GM12878 (cell line): Measurements from ENCODE around the gene APOA4. TPM values are rescaled to one million over a fixed set of nuclear protein-coding genes. Genes with fewer than 3 reads are reported as not detected.

ENCODE experiments used
- ATAC-seq: fragments of 200-7000 bp; cut with Tn5 transposase; 3 replicates; pipeline ENCODE4 v1.9.1; 2020; ENCODE audit warnings: mild to moderate bottlenecking, moderate library complexity
- BruUV-seq: library from RNA; stranded (reverse); fragments of 400-500 nt; replicated peaks from 2 replicates; lab custom pipeline; 2021; lab: Mats Ljungman, UMichigan
- CTCF ChIA-PET: fragments of 300-600 bp; sonication (Branson Sonifier 250); formaldehyde crosslinking; extraction: SDS; loops from one replicate; lab custom pipeline; 2021; ENCODE audit warnings: inconsistent platforms; lab: Yijun Ruan, JAX
- POLR2A ChIA-PET: fragments of 350-600 bp; formaldehyde crosslinking; extraction: SDS; loops from one replicate; lab custom pipeline; 2021; ENCODE audit warnings: inconsistent platforms; lab: Charles Lee
- RAD21 ChIA-PET: fragments of 300-600 bp; sonication (Branson Sonifier 250); formaldehyde crosslinking; loops from one replicate; lab custom pipeline; 2023; ENCODE audit warnings: antibody characterized with exemption; ENCODE audit not compliant: unreplicated experiment; lab: Charles Lee
- SMC1A ChIA-PET: fragments of 300-600 bp; sonication (Branson Sonifier 250); formaldehyde crosslinking; loops from one replicate; lab custom pipeline; 2023; ENCODE audit not compliant: unreplicated experiment, uncharacterized antibody; lab: Charles Lee
- DNase-seq: peaks from one replicate; pipeline ENCODE4 v3.0.0-alpha.2; 2011; ENCODE audit warnings: low read depth, low spot score
- FAIRE-seq: peaks from 3 replicates; lab custom pipeline; 2011; peaks lifted over from hg19 to GRCh38; lab: Jason Lieb, UNC
- H2AFZ ChIP-seq: 2 replicates; pipeline ENCODE4 v1.6.0; 2011; ENCODE audit warnings: low read depth, low read length, control low read depth; ENCODE audit not compliant: control insufficient read depth
- H3K27ac ChIP-seq: 2 replicates; pipeline ENCODE4 v1.5.1; 2011; ENCODE audit warnings: control low read depth; ENCODE audit not compliant: control insufficient read depth, insufficient read depth
- H3K27me3 ChIP-seq, 2 experiments: replicated peaks in 1 of 2; 2 replicates each; pipeline versions ENCODE4 v1.6.0 to v1.6.1; 2011; ENCODE audit warnings: low read length in 1 of 2; ENCODE audit not compliant: control insufficient read depth in 2 of 2, insufficient read depth in 2 of 2
- H3K36me3 ChIP-seq, 2 experiments: 2 replicates each; pipeline ENCODE4 v1.5.1; 2011; ENCODE audit warnings: low read length in 1 of 2; ENCODE audit not compliant: control insufficient read depth in 2 of 2, insufficient read depth in 2 of 2
- H3K4me1 ChIP-seq: 2 replicates; pipeline ENCODE4 v1.6.1; 2011; ENCODE audit warnings: mild to moderate bottlenecking, low read length, moderate library complexity, mixed read lengths; ENCODE audit not compliant: control insufficient read depth, insufficient read depth
- H3K4me2 ChIP-seq: 2 replicates; pipeline ENCODE4 v1.6.0; 2011; ENCODE audit warnings: control low read depth; ENCODE audit not compliant: control insufficient read depth, insufficient read depth
- H3K4me3 ChIP-seq: fragments of 200-600 bp; sonication (generic); 2 replicates; pipeline ENCODE4 v1.5.1; 2016
- H3K79me2 ChIP-seq: 2 replicates; pipeline ENCODE4 v1.6.0; 2011; ENCODE audit warnings: low read length; ENCODE audit not compliant: control insufficient read depth, insufficient read depth
- H3K9ac ChIP-seq: 2 replicates; pipeline ENCODE4 v1.8.0; 2011; ENCODE audit warnings: low read length, control low read depth, mixed read lengths; ENCODE audit not compliant: control insufficient read depth, insufficient read depth
- H3K9me3 ChIP-seq: replicated peaks from 3 replicates; pipeline ENCODE4 v1.5.1; 2011; ENCODE audit warnings: mild to moderate bottlenecking, low read length; ENCODE audit not compliant: control insufficient read depth, insufficient read depth
- H4K20me1 ChIP-seq: 2 replicates; pipeline ENCODE4 v1.6.0; 2011; ENCODE audit not compliant: control insufficient read depth, insufficient read depth
- ATF2 ChIP-seq: IDR thresholded peaks from 2 replicates; pipeline ENCODE4 v1.6.1; 2012; ENCODE audit warnings: low read length, inconsistent platforms
- CBX5 ChIP-seq: sonication (generic); IDR thresholded peaks from 2 replicates; pipeline ENCODE4 v1.6.1; 2016; ENCODE audit warnings: low read depth, moderate library complexity, mild to moderate bottlenecking, inconsistent platforms
- CHD4 ChIP-seq: fragments of 200-600 bp; sonication (generic); IDR thresholded peaks from 2 replicates; pipeline ENCODE4 v1.6.1; 2016; ENCODE audit warnings: mild to moderate bottlenecking
- CREB1 ChIP-seq: IDR thresholded peaks from 2 replicates; pipeline ENCODE4 v1.6.1; 2012; ENCODE audit warnings: low read depth, mild to moderate bottlenecking, inconsistent platforms
- FOXK2 ChIP-seq: fragments of 450-650 bp; IDR thresholded peaks from 2 replicates; pipeline ENCODE4 v1.6.1; 2017; ENCODE audit warnings: mild to moderate bottlenecking, moderate library complexity
- IRF4 ChIP-seq: IDR thresholded peaks from 2 replicates; pipeline ENCODE4 v1.6.1; 2011; ENCODE audit warnings: low read depth, low read length
- KLF5 ChIP-seq: fragments of 450-650 bp; IDR thresholded peaks from 2 replicates; pipeline ENCODE4 v1.6.1; 2014; ENCODE audit warnings: mild to moderate bottlenecking; ENCODE audit not compliant: partially characterized antibody
- PAX8 ChIP-seq: fragments of 450-650 bp; IDR thresholded peaks from 2 replicates; pipeline ENCODE4 v1.6.1; 2017; ENCODE audit warnings: mild to moderate bottlenecking, moderate library complexity
- PKNOX1 ChIP-seq: fragments of 450-650 bp; IDR thresholded peaks from 2 replicates; pipeline ENCODE4 v1.6.1; 2016; ENCODE audit warnings: mild to moderate bottlenecking
- POLR2AphosphoS5 ChIP-seq: IDR thresholded peaks from 2 replicates; pipeline ENCODE4 v1.6.1; 2011; ENCODE audit warnings: mild to moderate bottlenecking, low read length, inconsistent platforms
- SMAD1 ChIP-seq: fragments of 450-650 bp; IDR thresholded peaks from 2 replicates; pipeline ENCODE4 v1.6.1; 2018; ENCODE audit warnings: mild to moderate bottlenecking, low read depth; ENCODE audit not compliant: partially characterized antibody
- STAT1 ChIP-seq: fragments of 450-650 bp; conservative IDR thresholded peaks from 2 replicates; pipeline ENCODE4 v1.6.1; 2014; ENCODE audit warnings: antibody characterized with exemption, mild to moderate bottlenecking
- TBL1XR1 ChIP-seq: IDR thresholded peaks from 2 replicates; pipeline ENCODE4 v1.6.1; 2012; ENCODE audit warnings: low read depth, low read length, improper control_type of control experiment
- ZBTB11 ChIP-seq: fragments of 450-650 bp; formaldehyde crosslinking; IDR thresholded peaks from 2 replicates; pipeline ENCODE4 v1.5.0; 2022; ENCODE audit warnings: mild to moderate bottlenecking, missing genetic modification characterization
- ZNF24 ChIP-seq: fragments of 450-650 bp; IDR thresholded peaks from 2 replicates; pipeline ENCODE4 v1.6.1; 2017; ENCODE audit warnings: antibody characterized with exemption, mild to moderate bottlenecking
- WGBS: methylation state at CpG from one replicate; pipeline ENCODE4 v1.1.6; 2016; ENCODE audit warnings: low lambda C conversion rate; ENCODE audit not compliant: insufficient replicate concordance, insufficient coverage; ENCODE audit errors: missing lambda C conversion rate; 5-methylcytosine and 5-hydroxymethylcytosine counted together
- in situ Hi-C: fragments of 300-500 bp; cut with MboI; formaldehyde crosslinking; loops from 9 replicates; pipeline ENCODE4 v1.14.3; 2018; ENCODE audit warnings: mixed read lengths
- intact Hi-C: fragments of 100-400 bp; cut with micrococcal nuclease; formaldehyde crosslinking; loops from one replicate; pipeline ENCODE4 v1.14.2; 2022; ENCODE audit not compliant: unreplicated experiment
- polyA plus RNA-seq, 11 experiments: library from polyadenylated mRNA; depleted of rRNA in 4 of 11; unstranded in 6 of 11; stranded (reverse) in 5 of 11; fragments of >200 nt; fragmentation: Nextera tagmentation in 4 of 11; fragmentation: Illumina TruSeq in 1 of 11; extraction: Ambion mirVana in 4 of 11; extraction: Trizol in 1 of 11; gene quantifications; 1 replicate in 1 of 11; 2 replicates in 10 of 11; pipeline versions ENCODE4 v1.2.1 to v1.2.3, GENCODE V29; 2011 to 2016; ENCODE audit warnings: inconsistent platforms in 2 of 11, missing spikeins in 2 of 11, low read depth in 1 of 11
- total RNA-seq, 4 experiments: library from RNA; depleted of rRNA in 3 of 4; stranded (reverse); fragments of >200 nt in 3 of 4; fragmentation: Illumina TruSeq in 1 of 4; extraction: Trizol in 1 of 4; gene quantifications; 2 replicates each; pipeline versions ENCODE4 v1.2.1 to v1.2.3, GENCODE V29; 2013 to 2021

Gene APOA4
- total and polyA plus RNA-seq, 10 of the 15 experiments (the other 5 are each of a cell fraction or from before 2014, with no cell fraction given): not detected

- FAIRE-seq: no peak
- intact Hi-C loops: loop anchor here (5.0 kb wide), 1 partner anchor 389 kb away; no protein-coding TSS in a partner anchor
- CTCF ChIA-PET: interaction anchor here (7.3 kb wide), 1 partner anchor 47 kb away, joined by 183 read pairs; the partner anchor contains the start of genes APOA5 and ZPR1
Observed at GRCh38 chr11:116838321-116839084, 15.4 kb upstream of the APOA4 start.

More at GRCh38 chr11:116838321-116839084, 15.4 kb upstream of the APOA4 start:
- Histone ChIP-seq H3K4me2 (no peak overlapping the region), H4K20me1 (no peaks in the 10 kb centered on the region), H3K27me3 (no peaks in the 10 kb centered on the region), H3K36me3 (no peaks in the 10 kb centered on the region), H2AFZ (no peak overlapping the region), H3K27ac (no peak overlapping the region), H3K9me3 (no peaks in the 10 kb centered on the region), H3K4me3 (no peak overlapping the region), H3K79me2 (no peaks in the 10 kb centered on the region), H3K4me1 (peaks cover 8% of the 10 kb centered on the region; the same call in 1 of the 2 replicates), H3K9ac (no peak overlapping the region)
- WGBS: 17% methylated on average over 6 of the region's 6 CpGs
- ATAC-seq (no peak), DNase-seq (no peak)
- ChIA-PET RAD21 (interaction anchor here (1.4 kb wide), 1 partner anchor 14 kb away, joined by 3 read pairs; no protein-coding TSS in a partner anchor), POLR2A (no interaction called here), SMC1A (interaction anchor here (2.5 kb wide), 1 partner anchor 15 kb away, joined by 9 read pairs; no protein-coding TSS in a partner anchor)
- no peak for TF ChIP-seq PAX8
- no peak for TF ChIP-seq ZNF24
- TF ChIP-seq STAT1: no peak
- TF ChIP-seq SMAD1: no peak
- no peak for TF ChIP-seq CHD4
- no peak for TF ChIP-seq IRF4
- no peak for TF ChIP-seq ZBTB11
- TF ChIP-seq POLR2AphosphoS5: no peak
- TF ChIP-seq PKNOX1: no peak
- TF ChIP-seq CREB1: no peak
- TF ChIP-seq TBL1XR1: no peak
- TF ChIP-seq KLF5: no peak
- TF ChIP-seq ATF2: no peak
- TF ChIP-seq FOXK2: no peak
- TF ChIP-seq CBX5: no peak
- no TSS peak for BruUV-seq
- in situ Hi-C loops: no loop called here
